PC-3 (cell line): ENCODE measurements around the gene PHF13. TPM values are rescaled to one million over a fixed set of nuclear protein-coding genes. Genes with fewer than 3 reads are reported as not detected.

Experiments
- ATAC-seq: fragments of 200-7000 bp; cut with Tn5 transposase; 2 replicates; pipeline ENCODE4 v1.9.1; 2020; ENCODE audit warnings: mild to moderate bottlenecking, moderate library complexity
- BruUV-seq: library from RNA; stranded (reverse); fragments of 400-500 nt; replicated peaks from 2 replicates; lab custom pipeline; 2021; lab: Mats Ljungman, UMichigan
- CTCF ChIA-PET: fragments of 300-600 bp; sonication (Branson Sonifier 250); formaldehyde crosslinking; loops from one replicate; lab custom pipeline; 2022; ENCODE audit warnings: antibody characterized with exemption; lab: Charles Lee
- POLR2A ChIA-PET: fragments of 300-600 bp; sonication (Branson Sonifier 250); formaldehyde crosslinking; loops from one replicate; lab custom pipeline; 2022; ENCODE audit warnings: antibody characterized with exemption; ENCODE audit not compliant: unreplicated experiment; lab: Charles Lee
- DNase-seq: peaks from one replicate; pipeline ENCODE4 v3.0.0-alpha.2; 2015
- H2AFZ ChIP-seq: fragments of 300-600 bp; sonication (generic); 2 replicates; pipeline ENCODE4 v1.6.0; 2016; ENCODE audit warnings: antibody characterized with exemption, low read length
- H3F3A ChIP-seq: fragments of 300-600 bp; sonication (generic); one replicate; pipeline ENCODE4 v1.6.0; 2017; ENCODE audit warnings: antibody characterized with exemption, low read length, control low read depth, mild to moderate bottlenecking; ENCODE audit not compliant: unreplicated experiment
- H3K27ac ChIP-seq: fragments of 300-600 bp; sonication (generic); 2 replicates; pipeline ENCODE4 v1.5.1; 2016; ENCODE audit warnings: mild to moderate bottlenecking, low read length
- H3K27me3 ChIP-seq: fragments of 300-600 bp; sonication (generic); 2 replicates; pipeline ENCODE4 v1.6.1; 2016; ENCODE audit warnings: low read length, mixed read lengths
- H3K36me3 ChIP-seq: fragments of 300-600 bp; sonication (generic); 2 replicates; pipeline ENCODE4 v1.6.1; 2016; ENCODE audit warnings: low read depth, mixed run types, low read length, mixed read lengths
- H3K4me1 ChIP-seq: fragments of 300-600 bp; sonication (generic); 2 replicates; pipeline ENCODE4 v1.5.1; 2016; ENCODE audit warnings: low read length; ENCODE audit not compliant: insufficient read depth
- H3K4me2 ChIP-seq: fragments of 300-600 bp; sonication (generic); 2 replicates; pipeline ENCODE4 v1.6.0; 2016; ENCODE audit warnings: low read length
- H3K4me3 ChIP-seq: fragments of 300-600 bp; sonication (generic); 2 replicates; pipeline ENCODE4 v1.5.1; 2016; ENCODE audit warnings: mild to moderate bottlenecking, low read length, mixed read lengths
- H3K79me2 ChIP-seq: fragments of 300-600 bp; sonication (generic); 2 replicates; pipeline ENCODE4 v1.6.1; 2017; ENCODE audit warnings: low read length, mixed read lengths
- H3K9ac ChIP-seq: fragments of 300-600 bp; sonication (generic); 2 replicates; pipeline ENCODE4 v1.6.0; 2016; ENCODE audit warnings: mild to moderate bottlenecking, low read length
- H3K9me2 ChIP-seq: fragments of 300-600 bp; sonication (generic); replicated peaks from 2 replicates; pipeline ENCODE4 v1.6.1; 2016; ENCODE audit warnings: mixed run types, low read length, mixed read lengths
- H3K9me3 ChIP-seq: fragments of 300-600 bp; sonication (generic); 2 replicates; pipeline ENCODE4 v1.6.1; 2016; ENCODE audit warnings: low read length, mixed read lengths
- H4K20me1 ChIP-seq: fragments of 300-600 bp; sonication (generic); 2 replicates; pipeline ENCODE4 v1.6.1; 2016; ENCODE audit warnings: low read length, mixed read lengths
- CTCF ChIP-seq: fragments of 300-600 bp; sonication (generic); conservative IDR thresholded peaks from 2 replicates; pipeline ENCODE4 v1.5.1; 2017; ENCODE audit warnings: antibody characterized with exemption, low read depth, mild to moderate bottlenecking, low read length
- EZH2 ChIP-seq: fragments of 300-600 bp; sonication (generic); IDR thresholded peaks from one replicate; pipeline ENCODE4 v1.6.1; 2017; ENCODE audit warnings: antibody characterized with exemption, mild to moderate bottlenecking, low read length; ENCODE audit not compliant: unreplicated experiment
- EZH2phosphoT487 ChIP-seq: fragments of 300-600 bp; sonication (generic); IDR thresholded peaks from 2 replicates; pipeline ENCODE4 v1.6.1; 2018; ENCODE audit warnings: mild to moderate bottlenecking, antibody characterized with exemption, low read length, borderline replicate concordance
- intact Hi-C: fragments of 100-400 bp; cut with micrococcal nuclease; formaldehyde crosslinking; loops from 2 replicates; pipeline ENCODE4 v1.9.0; 2023
- total RNA-seq: library from RNA; depleted of rRNA; stranded (reverse); fragments of >200 nt; gene quantifications from 2 replicates; pipeline ENCODE4 v1.2.3, GENCODE V29; 2014

The PHF13 gene
- total RNA-seq, 1 experiment from 2014 or later, result 13.2 TPM

GRCh38 chr1:6590046-6590445, 23.5 kb upstream of the PHF13 start:
- CTCF ChIA-PET, result no interaction called here
- H3K79me2 ChIP-seq, result peaks cover 8% of the 10 kb centered on the region; the same call in 1 of the 2 replicates

GRCh38 chr1:6591222-6591621, 22.3 kb upstream of the PHF13 start:
- Histone ChIP-seq H3F3A (no peaks in the 10 kb centered on the region), H2AFZ (no peak overlapping the region), H3K4me1 (peaks cover 9% of the 10 kb centered on the region), H3K27ac (no peak overlapping the region), H3K9me3 (no peaks in the 10 kb centered on the region), H3K4me2 (no peak overlapping the region), H3K4me3 (no peak overlapping the region), H3K27me3 (no peaks in the 10 kb centered on the region), H3K9ac (no peak overlapping the region), H4K20me1 (peaks cover 41% of the 10 kb centered on the region), H3K9me2 (no peaks in the 10 kb centered on the region), H3K79me2 (peaks cover 20% of the 10 kb centered on the region), H3K36me3 (peaks cover 61% of the 10 kb centered on the region)
- ATAC-seq (no peak), DNase-seq (no peak)
- TF ChIP-seq EZH2 (no peak), CTCF (no peak), EZH2phosphoT487 (no peak)
- ChIA-PET CTCF (no interaction called here), POLR2A (no interaction called here)
- BruUV-seq, result no TSS peak
- intact Hi-C loops, result no loop called here

More at GRCh38 chr1:6590046-6590445, 23.5 kb upstream of the PHF13 start:
- H4K20me1 ChIP-seq, result peaks cover 30% of the 10 kb centered on the region; the same call in 1 of the 2 replicates
- POLR2A ChIA-PET, result no interaction called here
- H3K27ac ChIP-seq, result no peak overlapping the region
- DNase-seq (no peak), ATAC-seq (no peak)
- intact Hi-C loops, result no loop called here
- H3K4me2 ChIP-seq, result no peak overlapping the region
- H3K9me2 ChIP-seq, result no peaks in the 10 kb centered on the region
- no peak overlapping the region for H3K4me3 ChIP-seq
- no peaks in the 10 kb centered on the region for H3F3A ChIP-seq
- H3K27me3 ChIP-seq, result no peaks in the 10 kb centered on the region
- no TSS peak for BruUV-seq
- TF ChIP-seq EZH2phosphoT487, result no peak
- no peak for TF ChIP-seq EZH2
- TF ChIP-seq CTCF, result no peak
- H3K36me3 ChIP-seq, result peaks cover 49% of the 10 kb centered on the region
- no peak overlapping the region for H2AFZ ChIP-seq
- no peaks in the 10 kb centered on the region for H3K9me3 ChIP-seq
- no peak overlapping the region for H3K9ac ChIP-seq
- peaks cover 9% of the 10 kb centered on the region for H3K4me1 ChIP-seq

GRCh38 chr1:6591644-6592043, 21.9 kb upstream of the PHF13 start:
- no peak overlapping the region for H2AFZ ChIP-seq
- H3K79me2 ChIP-seq, result peaks cover 24% of the 10 kb centered on the region
- no peak overlapping the region for H3K27ac ChIP-seq
- H3K9me3 ChIP-seq, result no peaks in the 10 kb centered on the region
- CTCF ChIA-PET, result no interaction called here
- ATAC-seq (no peak), DNase-seq (no peak)
- H3K4me1 ChIP-seq, result peaks cover 9% of the 10 kb centered on the region
- H3K9ac ChIP-seq, result no peak overlapping the region
- H3K9me2 ChIP-seq, result no peaks in the 10 kb centered on the region
- no peaks in the 10 kb centered on the region for H3F3A ChIP-seq
- intact Hi-C loops, result no loop called here
- H3K4me2 ChIP-seq, result no peak overlapping the region
- H4K20me1 ChIP-seq, result peaks cover 46% of the 10 kb centered on the region
- H3K4me3 ChIP-seq, result no peak overlapping the region
- no TSS peak for BruUV-seq
- peaks cover 65% of the 10 kb centered on the region for H3K36me3 ChIP-seq
- POLR2A ChIA-PET, result interaction anchor here (0.6 kb wide), 1 partner anchor 1435 kb away, joined by 3 read pairs; no protein-coding TSS in a partner anchor
- no peaks in the 10 kb centered on the region for H3K27me3 ChIP-seq
- TF ChIP-seq CTCF (no peak), EZH2phosphoT487 (no peak), EZH2 (no peak)
